K562 (cell line): ENCODE measurements around the gene ATP6V0A4. TPM values are rescaled to one million over a fixed set of nuclear protein-coding genes. Genes with fewer than 3 reads are reported as not detected.

Experiments
- ATAC-seq: fragments of 200-7000 bp; cut with Tn5 transposase; 3 replicates; pipeline ENCODE4 v1.9.1; 2020; ENCODE audit warnings: moderate library complexity
- BruUV-seq: library from RNA; stranded (reverse); fragments of 400-500 nt; replicated peaks from 2 replicates; lab custom pipeline; 2021; lab: Mats Ljungman, UMichigan
- CTCF ChIA-PET: fragments of 300-600 bp; formaldehyde crosslinking; extraction: SDS; loops from one replicate; lab custom pipeline; 2021; ENCODE audit warnings: low intra/inter-chr PET ratio; lab: Yijun Ruan, JAX
- POLR2A ChIA-PET: fragments of 300-600, 350-650 bp; sonication (Branson Sonifier 250); formaldehyde crosslinking; extraction: SDS; loops from one replicate; lab custom pipeline; 2021; ENCODE audit warnings: antibody characterized with exemption, inconsistent platforms; lab: Yijun Ruan, JAX
- DNase-seq, 4 experiments: peaks; one replicate each; pipeline versions ENCODE4 v3.0.0 to v3.0.0-alpha.2; 2011 to 2018; ENCODE audit warnings: low spot score in 3 of 4, mixed read lengths in 3 of 4; ENCODE audit errors: extremely low read depth in 1 of 4
- FAIRE-seq: peaks from 2 replicates; lab custom pipeline; 2011; peaks lifted over from hg19 to GRCh38; lab: Jason Lieb, UNC
- H2AFZ ChIP-seq: 2 replicates; pipeline ENCODE4 v1.6.0; 2011; ENCODE audit warnings: low read depth, low read length, control low read depth, inconsistent platforms
- H3K27ac ChIP-seq: fragments of 200-600 bp; 3 replicates; pipeline ENCODE4 v1.8.0; 2011; ENCODE audit warnings: low read depth, mild to moderate bottlenecking, control low read depth, inconsistent platforms, low read length, moderate library complexity, mixed read lengths; ENCODE audit errors: extremely low read depth
- H3K27me3 ChIP-seq, 2 experiments: fragments of 300-600 bp in 1 of 2; 2 replicates in 1 of 2; 3 replicates in 1 of 2; pipeline versions ENCODE4 v1.6.0 to v1.8.0; 2011; ENCODE audit warnings: inconsistent platforms in 2 of 2, low read length in 2 of 2, mild to moderate bottlenecking in 1 of 2, mixed read lengths in 1 of 2, moderate library complexity in 1 of 2; ENCODE audit not compliant: control insufficient read depth in 2 of 2, insufficient read depth in 2 of 2
- H3K36me3 ChIP-seq: fragments of 300-600 bp; 3 replicates; pipeline ENCODE4 v1.8.0; 2011; ENCODE audit warnings: mild to moderate bottlenecking, low read length, inconsistent platforms; ENCODE audit not compliant: control insufficient read depth, insufficient read depth
- H3K4me1 ChIP-seq, 2 experiments: fragments of 200-600 bp in 1 of 2; replicated peaks in 1 of 2; 2 replicates in 1 of 2; 3 replicates in 1 of 2; pipeline versions ENCODE4 v1.5.1 to v1.8.0; 2011; ENCODE audit warnings: inconsistent platforms in 2 of 2, low read length in 2 of 2, mild to moderate bottlenecking in 1 of 2, mixed read lengths in 1 of 2, moderate library complexity in 1 of 2; ENCODE audit not compliant: control insufficient read depth in 2 of 2, insufficient read depth in 2 of 2
- H3K4me2 ChIP-seq: 2 replicates; pipeline ENCODE4 v1.6.1; 2011; ENCODE audit warnings: low read length, control low read depth, inconsistent platforms, mixed read lengths; ENCODE audit not compliant: insufficient read depth
- H3K4me3 ChIP-seq: fragments of 200-600 bp; sonication (generic), shearing (Covaris generic); 2 replicates; pipeline ENCODE4 v1.5.1; 2016; ENCODE audit warnings: control low read depth, inconsistent platforms
- H3K79me2 ChIP-seq: fragments of 200-600 bp; 3 replicates; pipeline ENCODE4 v1.8.0; 2011; ENCODE audit warnings: low read length, inconsistent platforms; ENCODE audit not compliant: control insufficient read depth, insufficient read depth
- H3K9ac ChIP-seq, 2 experiments: 2 replicates each; pipeline versions ENCODE4 v1.6.0 to v1.6.1; 2011; ENCODE audit warnings: low read depth in 2 of 2, low read length in 2 of 2, control low read depth in 1 of 2, inconsistent platforms in 1 of 2, mild to moderate bottlenecking in 1 of 2, mixed read lengths in 1 of 2; ENCODE audit not compliant: insufficient read depth in 1 of 2
- H3K9me1 ChIP-seq: one replicate; pipeline ENCODE4 v1.6.0; 2011; ENCODE audit warnings: inconsistent platforms, mild to moderate bottlenecking, low read length, moderate library complexity; ENCODE audit not compliant: control insufficient read depth, insufficient read depth
- H3K9me3 ChIP-seq: replicated peaks from 2 replicates; pipeline ENCODE4 v1.5.1; 2011; ENCODE audit warnings: low read depth, low read length, inconsistent platforms; ENCODE audit not compliant: control insufficient read depth, insufficient read depth
- H4K20me1 ChIP-seq: replicated peaks from 2 replicates; pipeline ENCODE4 v1.6.1; 2011; ENCODE audit warnings: low read length, inconsistent platforms, mixed read lengths; ENCODE audit not compliant: control insufficient read depth, insufficient read depth
- ARID1B ChIP-seq: fragments of 450-650 bp; IDR thresholded peaks from 2 replicates; pipeline ENCODE4 v1.6.1; 2016; ENCODE audit warnings: antibody characterized with exemption, mild to moderate bottlenecking, inconsistent platforms
- E2F3 ChIP-seq: fragments of 250-450 bp; sonication (Bioruptor Pico); IDR thresholded peaks from 2 replicates; pipeline ENCODE4 v1.4.0; 2020; ENCODE audit warnings: mild to moderate bottlenecking
- HMG20A ChIP-seq: fragments of 450-650 bp; formaldehyde crosslinking; conservative IDR thresholded peaks from 2 replicates; pipeline ENCODE4 v1.4.0; 2020; ENCODE audit warnings: mild to moderate bottlenecking, mixed read lengths
- ILF3 ChIP-seq: fragments of 450-650 bp; IDR thresholded peaks from 2 replicates; pipeline ENCODE4 v1.6.1; 2018; ENCODE audit warnings: antibody characterized with exemption, mild to moderate bottlenecking, moderate library complexity, borderline replicate concordance
- IRF2 ChIP-seq: sonication (generic); formaldehyde crosslinking; IDR thresholded peaks from 2 replicates; pipeline ENCODE4 v1.8.1; 2022; ENCODE audit warnings: mild to moderate bottlenecking, missing genetic modification reagents
- JUND ChIP-seq, 2 experiments: IDR thresholded peaks; 2 replicates in 1 of 2; 3 replicates in 1 of 2; pipeline ENCODE4 v1.6.1; 2011; ENCODE audit warnings: borderline replicate concordance in 2 of 2, low read depth in 2 of 2, low read length in 2 of 2, improper control_type of control experiment in 1 of 2, missing biosample characterization in 1 of 2, missing genetic modification characterization in 1 of 2, missing genetic modification reagents in 1 of 2
- KAT2B ChIP-seq: IDR thresholded peaks from one replicate; pipeline ENCODE4 v1.6.1; 2012; ENCODE audit warnings: low read depth, mild to moderate bottlenecking, control low read depth, inconsistent platforms, low read length, moderate library complexity
- KAT7 ChIP-seq: sonication (generic); formaldehyde crosslinking; IDR thresholded peaks from 2 replicates; pipeline ENCODE4 v1.8.0; 2022; ENCODE audit warnings: missing genetic modification reagents, mild to moderate bottlenecking, borderline replicate concordance
- POLR2A ChIP-seq: fragments of 450-650 bp; conservative IDR thresholded peaks from 2 replicates; pipeline ENCODE4 v1.6.1; 2016
- ZNF24 ChIP-seq: fragments of 450-650 bp; IDR thresholded peaks from 2 replicates; pipeline ENCODE4 v1.6.1; 2016
- ZNF668 ChIP-seq: fragments of 250-450 bp; sonication (Bioruptor Pico); IDR thresholded peaks from 2 replicates; pipeline ENCODE4 v1.8.0; 2022; ENCODE audit warnings: mild to moderate bottlenecking, inconsistent platforms
- ZNF696 ChIP-seq: fragments of 250-450 bp; sonication (Bioruptor Pico); conservative IDR thresholded peaks from 2 replicates; pipeline ENCODE4 v1.4.0; 2020; ENCODE audit warnings: mild to moderate bottlenecking, moderate library complexity
- ZNF766 ChIP-seq: fragments of 200-800 bp; sonication (Bioruptor generic); conservative IDR thresholded peaks from 2 replicates; pipeline ENCODE4 v1.6.1; 2016; ENCODE audit warnings: missing genetic modification characterization, missing compliant biosample characterization
- ZNF778 ChIP-seq: fragments of 450-650 bp; formaldehyde crosslinking; IDR thresholded peaks from 2 replicates; pipeline ENCODE4 v1.4.0; 2020; ENCODE audit warnings: mild to moderate bottlenecking, moderate library complexity
- WGBS: fragments of 100-300 bp; shearing (Covaris generic); methylation state at CpG from one replicate; pipeline ENCODE4 v1.1.6; 2016; ENCODE audit warnings: low coverage, mixed read lengths; ENCODE audit not compliant: insufficient coverage; ENCODE audit errors: missing lambda C conversion rate; 5-methylcytosine and 5-hydroxymethylcytosine counted together
- in situ Hi-C: fragments of 300-500 bp; cut with MboI; formaldehyde crosslinking; loops from 4 replicates; pipeline ENCODE4 v1.15.0; 2018; ENCODE audit warnings: inconsistent platforms, mixed read lengths
- intact Hi-C: fragments of 100-400 bp; cut with micrococcal nuclease; formaldehyde crosslinking; loops from 2 replicates; pipeline ENCODE4 v1.14.2; 2022
- polyA plus RNA-seq, 8 experiments: library from polyadenylated mRNA; depleted of rRNA in 4 of 8; stranded (reverse) in 5 of 8; unstranded in 3 of 8; fragments of >200 nt; fragmentation: Nextera tagmentation in 2 of 8; fragmentation: Illumina TruSeq in 1 of 8; extraction: Ambion mirVana in 2 of 8; extraction: Trizol in 1 of 8; gene quantifications; 2 replicates each; pipeline versions ENCODE4 v1.2.1 to v1.2.3, GENCODE V29; 2011 to 2014; ENCODE audit warnings: inconsistent platforms in 1 of 8, missing spikeins in 1 of 8
- total RNA-seq, 7 experiments: library from RNA; depleted of rRNA in 6 of 7; stranded (reverse); fragments of >200 nt in 6 of 7; fragmentation: Illumina TruSeq in 2 of 7; extraction: Trizol in 2 of 7; gene quantifications; 2 replicates each; pipeline versions ENCODE4 v1.2.1 to v1.2.3, GENCODE V29; 2011 to 2021; ENCODE audit warnings: low replicate concordance in 1 of 7
- TF ChIP-seq, protein P1 (sequence below): sonication (generic); formaldehyde crosslinking; IDR thresholded peaks from 2 replicates; pipeline ENCODE4 v1.8.0; 2023; ENCODE audit warnings: missing genetic modification reagents, mild to moderate bottlenecking, borderline replicate concordance

The ATP6V0A4 gene
- total and polyA plus RNA-seq, 9 of the 15 experiments (the other 6 are each of a cell fraction or from before 2014, with no cell fraction given), result 0.03 TPM; not detected in 8

DNA sequence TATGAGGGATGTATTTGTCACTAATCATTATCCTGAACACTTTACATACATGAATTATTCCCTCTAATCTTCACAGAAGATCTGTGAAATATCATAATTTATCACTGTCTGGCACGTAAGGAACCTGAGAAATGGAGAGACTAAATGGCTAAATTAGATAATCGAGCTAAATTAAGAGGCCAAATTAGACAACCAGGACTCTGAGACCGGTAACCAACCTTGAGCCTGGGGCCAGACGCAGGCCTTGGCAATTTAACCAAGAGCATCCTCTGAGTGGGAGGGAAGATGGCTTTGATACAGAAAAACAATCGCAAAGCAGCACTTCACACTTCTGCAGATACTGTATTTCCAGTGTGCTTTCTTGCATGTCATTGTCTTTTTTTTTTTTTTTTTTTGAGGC, 118.2 kb downstream of the ATP6V0A4 start:
- WGBS, result under 1% methylated on average over 5 of the region's 5 CpGs
- Histone ChIP-seq H3K4me2 (no peak overlapping the region), H3K9me3 (no peaks in the 10 kb centered on the region), H2AFZ (no peak overlapping the region), H3K36me3 (no peaks in the 10 kb centered on the region), H3K4me1 (no peaks in the 10 kb centered on the region), H3K79me2 (no peaks in the 10 kb centered on the region), H3K4me3 (no peak overlapping the region), H3K27ac (no peak overlapping the region), H3K9me1 (no peaks in the 10 kb centered on the region), H4K20me1 (no peaks in the 10 kb centered on the region), H3K9ac (no peak overlapping the region), H3K27me3 (peaks cover 41 to 54% of the 10 kb centered on the region in 2 experiments)
- in situ Hi-C loops, result no loop called here
- ChIA-PET POLR2A (no interaction called here), CTCF (no interaction called here)
- intact Hi-C loops, result loop anchor here (10.0 kb wide), 1 partner anchor 185 kb away; no protein-coding TSS in a partner anchor
- DNase-seq, result no peak
- no peak for FAIRE-seq
- no peak for ATAC-seq
- no TSS peak for BruUV-seq
- TF ChIP-seq ILF3 (no peak), ZNF696 (no peak), JUND (IDR thresholded peaks at IDR 0.05; ENCODE audit: borderline replicate concordance, low read depth, low read length) (no peak), JUND (tag; IDR thresholded peaks at IDR 0.05; ENCODE audit: borderline replicate concordance, low read depth, low read length) (no peak), E2F3 (CRISPR knock-in tag) (no peak), HMG20A (CRISPR knock-in tag) (no peak), POLR2A (no peak), KAT2B (no peak), ZNF668 (no peak), ZNF778 (CRISPR knock-in tag) (no peak), ZNF24 (no peak), KAT7 (CRISPR knock-in tag) (no peak), ARID1B (no peak), IRF2 (CRISPR knock-in tag) (no peak), ZNF766 (CRISPR knock-in tag) (no peak)
- TF ChIP-seq, protein P1, sequence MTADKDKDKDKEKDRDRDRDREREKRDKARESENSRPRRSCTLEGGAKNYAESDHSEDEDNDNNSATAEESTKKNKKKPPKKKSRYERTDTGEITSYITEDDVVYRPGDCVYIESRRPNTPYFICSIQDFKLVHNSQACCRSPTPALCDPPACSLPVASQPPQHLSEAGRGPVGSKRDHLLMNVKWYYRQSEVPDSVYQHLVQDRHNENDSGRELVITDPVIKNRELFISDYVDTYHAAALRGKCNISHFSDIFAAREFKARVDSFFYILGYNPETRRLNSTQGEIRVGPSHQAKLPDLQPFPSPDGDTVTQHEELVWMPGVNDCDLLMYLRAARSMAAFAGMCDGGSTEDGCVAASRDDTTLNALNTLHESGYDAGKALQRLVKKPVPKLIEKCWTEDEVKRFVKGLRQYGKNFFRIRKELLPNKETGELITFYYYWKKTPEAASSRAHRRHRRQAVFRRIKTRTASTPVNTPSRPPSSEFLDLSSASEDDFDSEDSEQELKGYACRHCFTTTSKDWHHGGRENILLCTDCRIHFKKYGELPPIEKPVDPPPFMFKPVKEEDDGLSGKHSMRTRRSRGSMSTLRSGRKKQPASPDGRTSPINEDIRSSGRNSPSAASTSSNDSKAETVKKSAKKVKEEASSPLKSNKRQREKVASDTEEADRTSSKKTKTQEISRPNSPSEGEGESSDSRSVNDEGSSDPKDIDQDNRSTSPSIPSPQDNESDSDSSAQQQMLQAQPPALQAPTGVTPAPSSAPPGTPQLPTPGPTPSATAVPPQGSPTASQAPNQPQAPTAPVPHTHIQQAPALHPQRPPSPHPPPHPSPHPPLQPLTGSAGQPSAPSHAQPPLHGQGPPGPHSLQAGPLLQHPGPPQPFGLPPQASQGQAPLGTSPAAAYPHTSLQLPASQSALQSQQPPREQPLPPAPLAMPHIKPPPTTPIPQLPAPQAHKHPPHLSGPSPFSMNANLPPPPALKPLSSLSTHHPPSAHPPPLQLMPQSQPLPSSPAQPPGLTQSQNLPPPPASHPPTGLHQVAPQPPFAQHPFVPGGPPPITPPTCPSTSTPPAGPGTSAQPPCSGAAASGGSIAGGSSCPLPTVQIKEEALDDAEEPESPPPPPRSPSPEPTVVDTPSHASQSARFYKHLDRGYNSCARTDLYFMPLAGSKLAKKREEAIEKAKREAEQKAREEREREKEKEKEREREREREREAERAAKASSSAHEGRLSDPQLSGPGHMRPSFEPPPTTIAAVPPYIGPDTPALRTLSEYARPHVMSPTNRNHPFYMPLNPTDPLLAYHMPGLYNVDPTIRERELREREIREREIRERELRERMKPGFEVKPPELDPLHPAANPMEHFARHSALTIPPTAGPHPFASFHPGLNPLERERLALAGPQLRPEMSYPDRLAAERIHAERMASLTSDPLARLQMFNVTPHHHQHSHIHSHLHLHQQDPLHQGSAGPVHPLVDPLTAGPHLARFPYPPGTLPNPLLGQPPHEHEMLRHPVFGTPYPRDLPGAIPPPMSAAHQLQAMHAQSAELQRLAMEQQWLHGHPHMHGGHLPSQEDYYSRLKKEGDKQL (CRISPR knock-in tag), result no peak
